HL-60 (cell line): ENCODE data around the gene ABHD2.

Experiments used
- DNase-seq, 2 experiments: peaks; one replicate each; pipeline ENCODE4 v3.0.0-alpha.2; 2010 to 2020; ENCODE audit warnings: low read depth in 1 of 2, low spot score in 1 of 2
- H3K27ac ChIP-seq: fragments of 250-450 bp; sonication (Bioruptor Pico); replicated peaks from 2 replicates; pipeline ENCODE4 v1.5.1; 2020; ENCODE audit warnings: mild to moderate bottlenecking, moderate library complexity
- H3K27me3 ChIP-seq: fragments of 250-450 bp; sonication (Bioruptor Pico); 2 replicates; pipeline ENCODE4 v1.5.1; 2021; ENCODE audit warnings: mild to moderate bottlenecking, moderate library complexity; ENCODE audit not compliant: insufficient read depth, poor library complexity, severe bottlenecking
- H3K4me3 ChIP-seq: replicated peaks from 2 replicates; pipeline ENCODE4 v1.5.1; 2011; ENCODE audit warnings: mild to moderate bottlenecking, control low read depth, low read length; ENCODE audit not compliant: insufficient read depth
- CTCF ChIP-seq: IDR thresholded peaks from one replicate; pipeline ENCODE4 v1.5.1; 2011; ENCODE audit warnings: low read length, control low read depth, inconsistent platforms; ENCODE audit not compliant: insufficient read depth
- GABPA ChIP-seq: IDR thresholded peaks from 2 replicates; pipeline ENCODE4 v1.6.1; 2012; ENCODE audit warnings: low read depth
- POLR2AphosphoS5 ChIP-seq: IDR thresholded peaks from 2 replicates; pipeline ENCODE4 v1.6.1; 2012; ENCODE audit warnings: low read depth
- REST ChIP-seq: IDR thresholded peaks from 2 replicates; pipeline ENCODE4 v1.6.1; 2012; ENCODE audit warnings: low read depth; ENCODE audit not compliant: insufficient replicate concordance
- SPI1 ChIP-seq: IDR thresholded peaks from 2 replicates; pipeline ENCODE4 v1.6.1; 2012; ENCODE audit warnings: low read depth, mild to moderate bottlenecking, borderline replicate concordance

ABHD2 gene

GRCh38 chr15:89113296-89114024 is 25.2 kb downstream of the ABHD2 start:
- no peak for DNase-seq
- TF ChIP-seq GABPA, result no peak
- no peak for TF ChIP-seq SPI1
- no peak for TF ChIP-seq REST
- no peak for TF ChIP-seq CTCF
- TF ChIP-seq POLR2AphosphoS5, result no peak
- H3K4me3 ChIP-seq, result no peak overlapping the region
- no peak overlapping the region for H3K27ac ChIP-seq
- H3K27me3 ChIP-seq, result no peaks in the 10 kb centered on the region

- no peak overlapping the region for H3K27ac ChIP-seq
- TF ChIP-seq GABPA (no peak), CTCF (no peak), REST (no peak), SPI1 (no peak), POLR2AphosphoS5 (no peak)
- H3K4me3 ChIP-seq, result no peak overlapping the region
- H3K27me3 ChIP-seq, result no peaks in the 10 kb centered on the region
- no peak for DNase-seq
These were observed 26.7 kb downstream of the ABHD2 start for GRCh38 chr15:89114990-89115389.

GRCh38 chr15:89115547-89115946 is 27.3 kb downstream of the ABHD2 start:
- no peak overlapping the region for H3K4me3 ChIP-seq
- no peak for TF ChIP-seq REST
- no peak for TF ChIP-seq POLR2AphosphoS5
- no peak for TF ChIP-seq SPI1
- no peak for TF ChIP-seq CTCF
- no peak for TF ChIP-seq GABPA
- no peak for DNase-seq
- no peaks in the 10 kb centered on the region for H3K27me3 ChIP-seq
- no peak overlapping the region for H3K27ac ChIP-seq
